Measurements from ENCODE around the gene IL18. TPM values are rescaled to one million over a fixed set of nuclear protein-coding genes. Genes with fewer than 3 reads are reported as not detected.
"Not testable (repeated sequence)": the region's sequence is repeated elsewhere in the genome, so short reads cannot be mapped to it uniquely, and the experiment has no call there.

The IL18 gene
- total RNA-seq, 1 donor, result 0.81 TPM

DNA sequence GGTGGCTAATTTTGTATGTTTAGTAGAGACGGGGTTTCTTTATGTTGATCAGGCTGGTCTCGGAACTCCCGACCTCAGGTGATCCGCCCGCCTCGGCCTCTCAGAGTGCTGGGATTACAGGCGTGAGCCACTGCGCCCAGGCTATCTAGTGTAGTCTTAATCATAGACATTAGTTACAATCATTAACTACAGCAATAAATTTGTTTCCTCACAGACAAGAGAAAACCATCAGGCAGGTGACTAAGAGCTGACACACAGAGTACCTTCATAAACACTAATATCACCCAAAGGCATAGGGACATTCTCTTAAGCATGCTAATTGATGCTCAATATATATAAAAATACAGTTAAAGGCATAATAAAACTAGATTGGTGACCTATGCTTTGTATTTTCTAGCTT, 57.8 kb downstream of the IL18 start:
- TF ChIP-seq, protein P1, sequence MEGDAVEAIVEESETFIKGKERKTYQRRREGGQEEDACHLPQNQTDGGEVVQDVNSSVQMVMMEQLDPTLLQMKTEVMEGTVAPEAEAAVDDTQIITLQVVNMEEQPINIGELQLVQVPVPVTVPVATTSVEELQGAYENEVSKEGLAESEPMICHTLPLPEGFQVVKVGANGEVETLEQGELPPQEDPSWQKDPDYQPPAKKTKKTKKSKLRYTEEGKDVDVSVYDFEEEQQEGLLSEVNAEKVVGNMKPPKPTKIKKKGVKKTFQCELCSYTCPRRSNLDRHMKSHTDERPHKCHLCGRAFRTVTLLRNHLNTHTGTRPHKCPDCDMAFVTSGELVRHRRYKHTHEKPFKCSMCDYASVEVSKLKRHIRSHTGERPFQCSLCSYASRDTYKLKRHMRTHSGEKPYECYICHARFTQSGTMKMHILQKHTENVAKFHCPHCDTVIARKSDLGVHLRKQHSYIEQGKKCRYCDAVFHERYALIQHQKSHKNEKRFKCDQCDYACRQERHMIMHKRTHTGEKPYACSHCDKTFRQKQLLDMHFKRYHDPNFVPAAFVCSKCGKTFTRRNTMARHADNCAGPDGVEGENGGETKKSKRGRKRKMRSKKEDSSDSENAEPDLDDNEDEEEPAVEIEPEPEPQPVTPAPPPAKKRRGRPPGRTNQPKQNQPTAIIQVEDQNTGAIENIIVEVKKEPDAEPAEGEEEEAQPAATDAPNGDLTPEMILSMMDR (IDR thresholded peaks at IDR 0.05; ENCODE audit: insufficient read depth, low read length), result no peak
- no peak overlapping the region for H3K4me3 ChIP-seq (ENCODE audit: low read depth, low read length)
- no peak for DNase-seq (ENCODE audit: low read depth)

DNA sequence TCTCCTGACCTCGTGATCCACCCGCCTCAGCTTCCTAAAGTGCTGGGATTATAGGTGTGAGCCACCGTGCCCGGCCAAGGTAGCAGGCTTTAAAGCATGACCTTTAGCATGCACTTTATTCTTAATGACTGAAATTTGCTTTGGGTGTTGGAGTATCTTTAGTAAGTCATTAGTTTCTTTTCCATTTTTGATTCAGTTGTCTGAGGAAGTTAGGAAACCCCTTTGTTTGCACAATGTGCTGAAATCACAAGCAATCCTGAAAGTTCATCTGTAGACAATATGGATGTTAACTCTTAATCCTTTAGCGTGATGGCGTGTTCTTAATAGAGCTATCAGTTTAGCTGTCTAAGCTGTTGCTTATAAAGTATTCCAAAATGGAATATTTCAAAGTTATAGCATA, 60.4 kb downstream of the IL18 start:
- TF ChIP-seq, protein P1 (IDR thresholded peaks at IDR 0.05; ENCODE audit: insufficient read depth, low read length), result no peak
- no peak overlapping the region for H3K4me3 ChIP-seq (ENCODE audit: low read depth, low read length)
- DNase-seq (ENCODE audit: low read depth), result no peak

DNA sequence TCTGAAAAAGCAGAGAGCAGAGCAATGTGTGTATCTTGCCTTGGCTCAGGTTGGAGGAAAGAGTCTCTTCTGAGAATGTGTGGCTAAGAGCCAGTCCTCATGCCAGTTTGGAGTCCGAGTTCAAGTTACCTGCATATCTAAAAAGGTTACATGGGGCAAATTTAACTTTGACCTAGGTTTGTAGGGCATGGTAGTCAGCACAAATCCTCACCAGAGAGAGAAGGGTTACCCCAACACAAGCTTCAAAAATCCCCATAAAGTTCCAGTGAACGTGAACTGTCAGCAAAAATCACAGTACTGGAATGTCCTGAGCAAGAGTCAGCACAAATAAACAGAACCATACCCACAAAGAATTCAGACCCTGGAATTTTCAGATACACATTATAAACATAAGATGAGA, 63.4 kb downstream of the IL18 start:
- H3K4me3 ChIP-seq (ENCODE audit: low read depth, low read length), result no peak overlapping the region
- TF ChIP-seq, protein P1 (IDR thresholded peaks at IDR 0.05; ENCODE audit: insufficient read depth, low read length), result no peak
- no peak for DNase-seq (ENCODE audit: low read depth)

GRCh38 chr11:112097734-112098528, 66.0 kb downstream of the IL18 start:
- DNase-seq (ENCODE audit: low read depth), result no peak
- TF ChIP-seq, protein P1 (IDR thresholded peaks at IDR 0.05; ENCODE audit: insufficient read depth, low read length), result no peak
- no peak overlapping the region for H3K4me3 ChIP-seq (ENCODE audit: low read depth, low read length)

DNA sequence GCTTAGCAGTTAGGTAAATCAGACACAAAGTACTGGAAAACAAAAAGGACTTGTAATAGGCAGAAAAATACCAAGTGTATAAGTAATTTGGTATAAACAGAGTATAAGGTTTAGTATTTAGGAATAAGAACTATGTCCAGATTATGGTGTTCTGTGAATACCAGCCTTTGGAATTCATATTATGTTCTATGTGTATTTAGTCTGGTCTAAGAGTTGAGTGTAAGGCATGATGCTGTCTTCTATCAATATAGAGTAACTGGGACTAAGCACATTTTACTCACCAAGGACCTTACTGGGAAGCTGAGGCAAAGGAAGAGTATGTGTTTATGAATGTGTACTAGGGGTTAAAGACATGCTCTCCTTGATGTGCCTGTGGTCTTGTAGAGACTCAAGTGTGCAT, 67.7 kb downstream of the IL18 start:
- DNase-seq (ENCODE audit: low read depth), result no peak
- no peak overlapping the region for H3K4me3 ChIP-seq (ENCODE audit: low read depth, low read length)
- TF ChIP-seq, protein P1 (IDR thresholded peaks at IDR 0.05; ENCODE audit: insufficient read depth, low read length), result no peak

DNA sequence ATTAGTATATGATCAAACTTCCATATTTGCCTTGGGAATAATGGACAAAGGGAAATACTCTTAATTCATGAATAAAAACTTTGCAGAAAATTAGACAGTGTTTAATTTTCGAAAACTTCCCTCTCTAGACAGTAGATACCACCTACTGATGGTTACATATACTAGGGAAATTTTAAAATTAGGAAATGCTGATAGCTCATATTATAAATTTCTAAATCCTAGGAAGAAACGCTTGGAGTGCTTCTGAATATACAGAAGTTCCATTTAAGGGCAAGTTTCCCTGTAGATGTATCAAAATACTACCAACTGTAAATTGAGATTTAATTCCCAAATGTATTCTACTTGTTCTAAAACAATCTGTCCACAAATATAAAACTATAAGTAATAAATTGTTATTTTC, 68.6 kb downstream of the IL18 start:
- H3K4me3 ChIP-seq (ENCODE audit: low read depth, low read length); DNase-seq (ENCODE audit: low read depth): not testable (repeated sequence)

Small RNA genes lying within 50 kb of the gene (small RNA-seq; reads per million reads assigned to genes)
- not detected for gene MRPS36P4

Other genes with a start within 250 kb of the IL18 start
- 0.63 TPM in 1 of 2 replicates, not detected in the other for gene C11orf52, start 245.2 kb downstream of the IL18 start, total RNA-seq (ENCODE audit: low replicate concordance)
- 22.1 and 24.8 TPM in 2 replicates for gene DIXDC1, start 226.8 kb downstream of the IL18 start, total RNA-seq (ENCODE audit: low replicate concordance)
- 16.6 and 35.0 TPM in 2 replicates for gene DLAT, start 138.7 kb downstream of the IL18 start, total RNA-seq (ENCODE audit: low replicate concordance)
- gene PIH1D2, start 90.1 kb downstream of the IL18 start, total RNA-seq (ENCODE audit: low replicate concordance), result 5.1 and 5.5 TPM in 2 replicates
- 26.2 and 31.1 TPM in 2 replicates for gene NKAPD1, start 89.8 kb downstream of the IL18 start, total RNA-seq (ENCODE audit: low replicate concordance)
- gene TIMM8B, start 77.3 kb downstream of the IL18 start, total RNA-seq (ENCODE audit: low replicate concordance), result 27.5 and 41.5 TPM in 2 replicates
- gene SDHD, start 77.2 kb downstream of the IL18 start, total RNA-seq (ENCODE audit: low replicate concordance), result 40.1 and 110 TPM in 2 replicates
- gene TEX12, start 3.3 kb upstream of the IL18 start, total RNA-seq (ENCODE audit: low replicate concordance), result 0.36 TPM in 1 of 2 replicates, not detected in the other
- gene BCO2, start 11.4 kb upstream of the IL18 start, total RNA-seq (ENCODE audit: low replicate concordance), result 1.5 and 4.0 TPM in 2 replicates
- 19.7 and 52.2 TPM in 2 replicates for gene PTS, start 62.3 kb upstream of the IL18 start, total RNA-seq (ENCODE audit: low replicate concordance)
- gene PLET1, start 96.8 kb upstream of the IL18 start, total RNA-seq (ENCODE audit: low replicate concordance), result not detected in 2 replicates